ENCODE data around the gene FUS. TPM values are rescaled to one million over a fixed set of nuclear protein-coding genes. Genes with fewer than 3 reads are reported as not detected.

The FUS gene
- total and polyA plus RNA-seq, 2 of the 8 experiments (the other 6 are each of a cell fraction or from before 2014, with no cell fraction given) = 484 to 685 TPM

DNA sequence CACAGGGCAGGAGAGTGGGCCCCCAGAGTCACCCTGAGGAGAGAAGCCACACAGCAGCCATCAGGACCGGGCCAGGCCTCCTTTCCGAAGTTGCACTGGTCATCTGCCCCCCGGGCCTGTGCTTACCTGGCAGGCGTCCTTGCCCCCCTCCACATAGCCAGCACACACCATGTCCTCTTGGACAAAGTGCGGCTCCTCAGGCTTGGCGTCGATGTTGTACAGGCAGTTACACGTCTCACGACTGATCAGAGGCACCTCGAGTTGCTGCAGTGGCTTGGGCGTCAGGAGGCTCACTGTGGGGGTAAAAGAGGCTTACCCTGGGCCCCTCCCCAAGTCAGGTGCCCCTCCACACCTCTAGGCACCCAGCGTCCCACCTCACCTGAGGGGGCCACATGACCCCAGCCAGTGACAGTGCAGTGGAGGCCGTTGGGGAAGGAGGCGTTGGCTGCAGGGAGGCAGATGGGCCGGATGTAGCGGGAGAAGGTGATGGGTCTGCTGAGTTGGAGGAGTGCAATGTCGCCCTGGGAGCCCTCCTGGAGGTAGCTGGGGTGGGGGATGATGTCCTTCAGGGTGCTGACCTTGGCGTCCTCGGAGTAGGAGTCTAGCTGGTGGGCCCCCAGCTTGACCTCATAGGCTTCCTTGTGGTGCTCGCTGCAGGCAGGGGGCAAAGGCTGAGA is 47.5 kb upstream of the FUS start (continued):
- TF ChIP-seq EP300 (IDR thresholded peaks at IDR 0.05; ENCODE audit: borderline replicate concordance in 1 of 2, low read depth in 2 of 2, low read length in 2 of 2) (no peak), BCL11A (IDR thresholded peaks at IDR 0.05; ENCODE audit: low read depth in 2 of 2, low read length in 2 of 2) (no peak), CREB1 (IDR thresholded peaks at IDR 0.05) (no peak)
